ENCODE data around the gene TUBGCP2. TPM values are rescaled to one million over a fixed set of nuclear protein-coding genes. Genes with fewer than 3 reads are reported as not detected.

Gene TUBGCP2
- total and polyA plus RNA-seq, 2 of the 13 experiments (the other 11 are each of a cell fraction or from before 2014, with no cell fraction given): 21.3 to 34.5 TPM

GRCh38 chr10:133246236-133246626 is 62.4 kb downstream of the TUBGCP2 start:
- ChIA-PET CTCF (ENCODE audit: low intra/inter-chr PET ratio, low total read pairs) (no interaction called here), POLR2A (no interaction called here)
- BruUV-seq (replicated peaks): no TSS peak
- peaks cover 33% of the 10 kb centered on the region for H3K4me1 ChIP-seq (ENCODE audit: insufficient read depth, low read length)
- TF ChIP-seq HBP1 (CRISPR knock-in tag; IDR thresholded peaks at IDR 0.05; ENCODE audit: low read depth) (no peak), HOXA9 (CRISPR knock-in tag; IDR thresholded peaks at IDR 0.05; ENCODE audit: borderline replicate concordance) (no peak), MTF2 (CRISPR knock-in tag; IDR thresholded peaks at IDR 0.05; ENCODE audit: borderline replicate concordance) (no peak), MYC (CRISPR knock-in tag; IDR thresholded peaks at IDR 0.05; ENCODE audit: borderline replicate concordance) (no peak), NR2F6 (IDR thresholded peaks at IDR 0.05) (no peak), NR2F6 (CRISPR knock-in tag; IDR thresholded peaks at IDR 0.05) (no peak), ZNF34 (CRISPR knock-in tag; IDR thresholded peaks at IDR 0.05; ENCODE audit: borderline replicate concordance) (no peak), KDM6A (CRISPR knock-in tag; IDR thresholded peaks at IDR 0.05; ENCODE audit: low read depth) (no peak), DNMT3B (CRISPR knock-in tag; conservative IDR thresholded peaks at IDR 0.05) (no peak), ZNF569 (CRISPR knock-in tag; IDR thresholded peaks at IDR 0.05; ENCODE audit: borderline replicate concordance) (no peak)
- TF ChIP-seq, protein P1, sequence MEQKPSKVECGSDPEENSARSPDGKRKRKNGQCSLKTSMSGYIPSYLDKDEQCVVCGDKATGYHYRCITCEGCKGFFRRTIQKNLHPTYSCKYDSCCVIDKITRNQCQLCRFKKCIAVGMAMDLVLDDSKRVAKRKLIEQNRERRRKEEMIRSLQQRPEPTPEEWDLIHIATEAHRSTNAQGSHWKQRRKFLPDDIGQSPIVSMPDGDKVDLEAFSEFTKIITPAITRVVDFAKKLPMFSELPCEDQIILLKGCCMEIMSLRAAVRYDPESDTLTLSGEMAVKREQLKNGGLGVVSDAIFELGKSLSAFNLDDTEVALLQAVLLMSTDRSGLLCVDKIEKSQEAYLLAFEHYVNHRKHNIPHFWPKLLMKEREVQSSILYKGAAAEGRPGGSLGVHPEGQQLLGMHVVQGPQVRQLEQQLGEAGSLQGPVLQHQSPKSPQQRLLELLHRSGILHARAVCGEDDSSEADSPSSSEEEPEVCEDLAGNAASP (CRISPR knock-in tag; IDR thresholded peaks at IDR 0.05; ENCODE audit: borderline replicate concordance): no peak
- TF ChIP-seq, protein P2, sequence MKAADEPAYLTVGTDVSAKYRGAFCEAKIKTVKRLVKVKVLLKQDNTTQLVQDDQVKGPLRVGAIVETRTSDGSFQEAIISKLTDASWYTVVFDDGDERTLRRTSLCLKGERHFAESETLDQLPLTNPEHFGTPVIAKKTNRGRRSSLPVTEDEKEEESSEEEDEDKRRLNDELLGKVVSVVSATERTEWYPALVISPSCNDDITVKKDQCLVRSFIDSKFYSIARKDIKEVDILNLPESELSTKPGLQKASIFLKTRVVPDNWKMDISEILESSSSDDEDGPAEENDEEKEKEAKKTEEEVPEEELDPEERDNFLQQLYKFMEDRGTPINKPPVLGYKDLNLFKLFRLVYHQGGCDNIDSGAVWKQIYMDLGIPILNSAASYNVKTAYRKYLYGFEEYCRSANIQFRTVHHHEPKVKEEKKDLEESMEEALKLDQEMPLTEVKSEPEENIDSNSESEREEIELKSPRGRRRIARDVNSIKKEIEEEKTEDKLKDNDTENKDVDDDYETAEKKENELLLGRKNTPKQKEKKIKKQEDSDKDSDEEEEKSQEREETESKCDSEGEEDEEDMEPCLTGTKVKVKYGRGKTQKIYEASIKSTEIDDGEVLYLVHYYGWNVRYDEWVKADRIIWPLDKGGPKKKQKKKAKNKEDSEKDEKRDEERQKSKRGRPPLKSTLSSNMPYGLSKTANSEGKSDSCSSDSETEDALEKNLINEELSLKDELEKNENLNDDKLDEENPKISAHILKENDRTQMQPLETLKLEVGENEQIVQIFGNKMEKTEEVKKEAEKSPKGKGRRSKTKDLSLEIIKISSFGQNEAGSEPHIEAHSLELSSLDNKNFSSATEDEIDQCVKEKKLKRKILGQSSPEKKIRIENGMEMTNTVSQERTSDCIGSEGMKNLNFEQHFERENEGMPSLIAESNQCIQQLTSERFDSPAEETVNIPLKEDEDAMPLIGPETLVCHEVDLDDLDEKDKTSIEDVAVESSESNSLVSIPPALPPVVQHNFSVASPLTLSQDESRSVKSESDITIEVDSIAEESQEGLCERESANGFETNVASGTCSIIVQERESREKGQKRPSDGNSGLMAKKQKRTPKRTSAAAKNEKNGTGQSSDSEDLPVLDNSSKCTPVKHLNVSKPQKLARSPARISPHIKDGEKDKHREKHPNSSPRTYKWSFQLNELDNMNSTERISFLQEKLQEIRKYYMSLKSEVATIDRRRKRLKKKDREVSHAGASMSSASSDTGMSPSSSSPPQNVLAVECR (CRISPR knock-in tag; IDR thresholded peaks at IDR 0.05; ENCODE audit: borderline replicate concordance): no peak
- ATAC-seq: no peak
- intact Hi-C loops (cut with micrococcal nuclease; ENCODE audit: unreplicated experiment): no loop called here
- H4K20me1 ChIP-seq (ENCODE audit: insufficient read depth, low read length): no peaks in the 10 kb centered on the region
- H3K27ac ChIP-seq (ENCODE audit: extremely low read length, insufficient read depth, low read length): no peak overlapping the region
- FAIRE-seq: no peak
- no peak for DNase-seq (ENCODE audit: low spot score)
- no peaks in the 10 kb centered on the region for H3K9me3 ChIP-seq (ENCODE audit: low read length)
- WGBS (ENCODE audit: low lambda C conversion rate): 35% methylated on average over 9 of the region's 12 CpGs
- H3K36me3 ChIP-seq (replicated peaks in 1 of 2; ENCODE audit: control insufficient read depth in 1 of 2, insufficient read depth in 2 of 2, low read length in 2 of 2): no peaks in the 10 kb centered on the region
- peaks cover 27 to 69% of the 10 kb centered on the region in 2 experiments for H3K27me3 ChIP-seq (ENCODE audit: control insufficient read depth in 1 of 2, insufficient read depth in 2 of 2, low read length in 2 of 2)
- H2AFZ ChIP-seq (ENCODE audit: low read length): no peak overlapping the region
- no peak overlapping the region for H3K4me2 ChIP-seq (ENCODE audit: low read depth, low read length)
- in situ Hi-C loops (cut with HindIII; ENCODE audit: extremely low pct_ligation_motif_present, low pct_unique_long_range_greater_than_20kb): no loop called here
- H3K4me3 ChIP-seq (replicated peaks in 1 of 3; ENCODE audit: insufficient read depth in 1 of 3, low read depth in 2 of 3, low read length in 3 of 3): no peak overlapping the region
- H3K79me2 ChIP-seq (ENCODE audit: insufficient read depth, low read length): no peaks in the 10 kb centered on the region
- H3K9ac ChIP-seq (ENCODE audit: insufficient read depth, low read depth, low read length): no peak overlapping the region
